Mesendoderm (in vitro differentiated cells): ENCODE measurements around the gene XIRP1.

ENCODE experiments used
- DNase-seq: peaks from one replicate; pipeline ENCODE4 v3.0.0; 2013
- H2AK5ac ChIP-seq: 2 replicates; pipeline ENCODE4 v1.6.1; 2013; ENCODE audit warnings: low read length, inconsistent platforms
- H2BK120ac ChIP-seq: 2 replicates; pipeline ENCODE4 v1.6.1; 2013; ENCODE audit warnings: low read depth, mild to moderate bottlenecking, low read length, moderate library complexity, mixed read lengths
- H2BK15ac ChIP-seq: replicated peaks from 2 replicates; pipeline ENCODE4 v1.6.1; 2013; ENCODE audit warnings: low read depth, mild to moderate bottlenecking, moderate library complexity
- H2BK5ac ChIP-seq: 2 replicates; pipeline ENCODE4 v1.6.1; 2013; ENCODE audit warnings: low read length, inconsistent platforms
- H3K18ac ChIP-seq: 2 replicates; pipeline ENCODE4 v1.6.1; 2013; ENCODE audit warnings: mild to moderate bottlenecking, low read length, mixed read lengths
- H3K23ac ChIP-seq: one replicate; pipeline ENCODE4 v1.6.1; 2013; ENCODE audit warnings: low read length
- H3K27ac ChIP-seq: 2 replicates; pipeline ENCODE4 v1.5.1; 2013; ENCODE audit warnings: low read depth, mild to moderate bottlenecking, inconsistent platforms, low read length, moderate library complexity
- H3K27me3 ChIP-seq: 2 replicates; pipeline ENCODE4 v1.6.1; 2013; ENCODE audit warnings: low read length, control low read depth, mild to moderate bottlenecking, inconsistent platforms; ENCODE audit not compliant: insufficient read depth, poor library complexity
- H3K36me3 ChIP-seq: 2 replicates; pipeline ENCODE4 v1.6.1; 2013; ENCODE audit warnings: low read length, inconsistent platforms; ENCODE audit not compliant: control insufficient read depth, insufficient read depth
- H3K4ac ChIP-seq: one replicate; pipeline ENCODE4 v1.6.1; 2013; ENCODE audit warnings: low read depth, mild to moderate bottlenecking, low read length, moderate library complexity
- H3K4me1 ChIP-seq: 2 replicates; pipeline ENCODE4 v1.6.1; 2013; ENCODE audit warnings: low read depth, low read length, inconsistent platforms; ENCODE audit not compliant: control insufficient read depth
- H3K4me2 ChIP-seq: 2 replicates; pipeline ENCODE4 v1.6.1; 2013; ENCODE audit warnings: low read length
- H3K4me3 ChIP-seq: 2 replicates; pipeline ENCODE4 v1.5.1; 2013; ENCODE audit warnings: mild to moderate bottlenecking, low read length
- H3K56ac ChIP-seq: one replicate; pipeline ENCODE4 v1.6.1; 2013; ENCODE audit warnings: low read length
- H3K79me1 ChIP-seq: 2 replicates; pipeline ENCODE4 v1.6.1; 2013; ENCODE audit warnings: low read length, inconsistent platforms
- H3K79me2 ChIP-seq: 2 replicates; pipeline ENCODE4 v1.6.1; 2013; ENCODE audit warnings: mild to moderate bottlenecking, low read length; ENCODE audit not compliant: control insufficient read depth, insufficient read depth
- H3K9ac ChIP-seq: 2 replicates; pipeline ENCODE4 v1.6.1; 2013; ENCODE audit warnings: low read length, inconsistent platforms
- H4K5ac ChIP-seq: one replicate; pipeline ENCODE4 v1.6.1; 2013; ENCODE audit warnings: low read length
- H4K8ac ChIP-seq: one replicate; pipeline ENCODE4 v1.6.1; 2013; ENCODE audit warnings: low read depth, mild to moderate bottlenecking, control low read depth, low read length, moderate library complexity
- WGBS: extraction: QIAGEN DNeasy Blood & Tissue Kit; methylation state at CpG from one replicate; pipeline ENCODE4 v1.1.7; 2013; ENCODE audit warnings: low lambda C conversion rate, missing lambda C conversion rate; ENCODE audit not compliant: insufficient coverage; ENCODE audit errors: extremely low coverage; 5-methylcytosine and 5-hydroxymethylcytosine counted together

The XIRP1 gene

GRCh38 chr3:39144748-39145380 is 47.5 kb downstream of the XIRP1 start:
- Histone ChIP-seq H3K79me2 (peaks cover 41% of the 10 kb centered on the region), H3K79me1 (peaks cover 32% of the 10 kb centered on the region), H2BK120ac (no peak overlapping the region), H3K4me3 (no peak overlapping the region), H4K5ac (no peak overlapping the region), H3K23ac (no peak overlapping the region), H3K18ac (no peak overlapping the region), H2BK15ac (no peak overlapping the region), H3K9ac (no peak overlapping the region), H2AK5ac (no peak overlapping the region), H3K27ac (no peak overlapping the region), H3K4me1 (peaks cover 26% of the 10 kb centered on the region), H3K27me3 (no peaks in the 10 kb centered on the region), H3K36me3 (peaks cover 18% of the 10 kb centered on the region), H2BK5ac (no peak overlapping the region), H3K4me2 (no peak overlapping the region), H3K4ac (no peak overlapping the region), H3K56ac (no peak overlapping the region), H4K8ac (no peak overlapping the region)
- DNase-seq: no peak
- no CpG with 5 or more reads among the region's 23 CpGs for WGBS

- no peak overlapping the region for H2BK120ac ChIP-seq
- H3K79me2 ChIP-seq: peaks cover 35% of the 10 kb centered on the region
- no peak overlapping the region for H3K4ac ChIP-seq
- H3K9ac ChIP-seq: no peak overlapping the region
- H3K4me1 ChIP-seq: peaks cover 20% of the 10 kb centered on the region
- H4K8ac ChIP-seq: no peak overlapping the region
- no peak overlapping the region for H3K18ac ChIP-seq
- H2BK5ac ChIP-seq: no peak overlapping the region
- H3K27ac ChIP-seq: no peak overlapping the region
- peaks cover 30% of the 10 kb centered on the region for H3K79me1 ChIP-seq
- no peak overlapping the region for H3K4me3 ChIP-seq
- H3K56ac ChIP-seq: no peak overlapping the region
- no peak overlapping the region for H4K5ac ChIP-seq
- no peak overlapping the region for H2BK15ac ChIP-seq
- no peak overlapping the region for H3K4me2 ChIP-seq
- WGBS: no CpG with 5 or more reads among the region's 20 CpGs
- H2AK5ac ChIP-seq: no peak overlapping the region
- no peak overlapping the region for H3K23ac ChIP-seq
- H3K27me3 ChIP-seq: no peaks in the 10 kb centered on the region
- H3K36me3 ChIP-seq: peaks cover 18% of the 10 kb centered on the region
- DNase-seq: no peak
Observed at GRCh38 chr3:39144095-39144747, 48.2 kb downstream of the XIRP1 start.

DNA sequence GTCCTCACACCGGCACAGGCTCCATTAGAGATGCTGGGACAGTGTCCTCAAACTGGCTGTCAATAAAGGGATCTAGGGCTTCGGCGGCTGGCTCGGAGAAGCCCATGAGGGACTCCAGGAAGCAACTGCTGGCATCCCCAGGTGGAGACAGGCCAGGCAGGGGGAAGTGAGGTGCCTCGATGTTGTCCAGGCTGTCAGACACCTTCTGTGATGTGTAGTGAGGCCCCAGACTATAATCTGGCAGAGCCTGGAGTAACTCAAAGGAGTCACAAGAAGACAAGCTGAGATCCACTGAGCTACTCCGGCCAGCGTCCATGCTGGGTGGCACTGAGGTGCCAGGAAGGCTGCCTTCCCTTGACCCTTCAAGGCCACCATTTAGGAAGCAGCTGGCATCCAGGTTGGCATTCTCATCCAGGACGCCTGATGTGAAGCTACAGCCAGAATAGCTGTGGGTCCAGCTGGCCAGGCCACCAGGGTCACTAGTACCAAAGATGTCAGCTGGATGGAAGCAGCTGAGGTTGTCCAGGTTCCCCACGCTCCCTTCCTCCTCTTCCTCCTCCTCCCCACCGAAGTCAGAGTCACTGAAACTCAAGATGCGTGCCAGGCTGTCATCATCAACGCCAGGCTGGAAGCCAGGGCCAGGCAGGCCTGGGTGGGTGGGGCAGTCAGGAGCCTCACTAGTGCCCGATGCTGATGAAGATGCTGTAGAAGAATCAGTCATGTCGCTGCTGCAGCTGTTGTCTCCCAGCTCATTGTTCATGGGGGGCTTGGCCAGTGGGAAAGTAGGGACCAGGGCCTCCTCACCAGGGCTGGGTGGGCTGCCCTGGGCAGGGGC is 49.1 kb downstream of the XIRP1 start:
- peaks cover 27% of the 10 kb centered on the region for H3K79me1 ChIP-seq
- H4K8ac ChIP-seq: no peak overlapping the region
- no CpG with 5 or more reads among the region's 14 CpGs for WGBS
- H3K18ac ChIP-seq: no peak overlapping the region
- H3K36me3 ChIP-seq: peaks cover 18% of the 10 kb centered on the region
- no peak overlapping the region for H3K4ac ChIP-seq
- H3K4me2 ChIP-seq: no peak overlapping the region
- H3K9ac ChIP-seq: no peak overlapping the region
- H3K27ac ChIP-seq: no peak overlapping the region
- no peak overlapping the region for H3K56ac ChIP-seq
- no peak overlapping the region for H4K5ac ChIP-seq
- H2BK120ac ChIP-seq: no peak overlapping the region
- no peak overlapping the region for H3K23ac ChIP-seq
- H2BK5ac ChIP-seq: no peak overlapping the region
- peaks cover 25% of the 10 kb centered on the region for H3K79me2 ChIP-seq
- H2BK15ac ChIP-seq: no peak overlapping the region
- H3K27me3 ChIP-seq: no peaks in the 10 kb centered on the region
- no peak for DNase-seq
- no peak overlapping the region for H2AK5ac ChIP-seq
- H3K4me1 ChIP-seq: peaks cover 10% of the 10 kb centered on the region
- H3K4me3 ChIP-seq: no peak overlapping the region

- Histone ChIP-seq H4K8ac (no peak overlapping the region), H3K4ac (no peak overlapping the region), H3K4me2 (no peak overlapping the region), H3K9ac (no peak overlapping the region), H3K4me1 (peaks cover 2% of the 10 kb centered on the region), H2BK15ac (no peak overlapping the region), H4K5ac (no peak overlapping the region), H3K36me3 (peaks cover 18% of the 10 kb centered on the region), H3K79me1 (peaks cover 20% of the 10 kb centered on the region), H2AK5ac (no peak overlapping the region), H3K79me2 (peaks cover 13% of the 10 kb centered on the region), H2BK5ac (no peak overlapping the region), H2BK120ac (no peak overlapping the region), H3K18ac (no peak overlapping the region), H3K27me3 (no peaks in the 10 kb centered on the region), H3K56ac (no peak overlapping the region), H3K27ac (no peak overlapping the region), H3K23ac (no peak overlapping the region), H3K4me3 (no peak overlapping the region)
- no CpG with 5 or more reads among the region's 5 CpGs for WGBS
- DNase-seq: no peak
Observed at GRCh38 chr3:39142067-39142466, 50.3 kb downstream of the XIRP1 start.

DNA sequence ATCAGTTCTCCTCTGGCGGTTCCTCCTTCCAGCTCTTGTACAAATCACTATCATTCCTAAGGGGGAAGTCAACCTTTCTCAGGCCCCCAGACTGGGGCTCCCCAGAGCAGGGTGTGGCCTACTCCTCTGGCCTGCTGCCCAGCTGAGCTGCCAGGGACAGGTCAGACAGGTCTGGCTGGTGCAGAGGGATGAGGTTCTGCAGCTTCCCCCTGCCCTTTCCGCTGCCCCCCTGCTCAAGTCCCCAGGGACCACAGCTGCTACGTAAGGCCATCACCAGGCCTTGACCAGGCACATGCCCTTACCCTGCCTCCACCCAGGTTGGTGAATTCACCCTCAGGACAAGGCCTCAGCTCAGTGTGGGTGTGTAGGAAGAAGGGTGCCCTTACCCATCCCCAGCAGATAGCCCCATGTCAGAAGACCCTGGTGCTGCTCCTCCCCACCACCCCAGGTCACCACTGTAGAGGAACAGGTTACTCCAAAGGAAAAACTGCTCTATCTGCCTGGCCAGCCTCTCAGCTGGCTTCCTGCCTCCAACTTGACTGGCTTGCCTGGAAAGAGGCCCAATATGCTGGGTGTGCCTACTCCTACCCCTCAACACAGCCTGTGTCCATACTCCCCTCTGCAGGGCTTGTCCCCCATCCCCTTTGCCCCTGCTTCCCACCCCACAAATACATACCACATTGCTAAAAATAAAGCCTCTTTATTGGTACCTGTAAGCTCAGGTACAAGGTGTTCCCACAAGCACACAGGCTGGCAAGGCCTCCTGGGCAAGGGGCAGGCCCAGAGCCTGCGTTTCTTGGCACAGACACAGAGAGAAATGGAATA is 51.0 kb downstream of the XIRP1 start:
- Histone ChIP-seq H4K5ac (no peak overlapping the region), H3K36me3 (peaks cover 18% of the 10 kb centered on the region), H3K79me2 (peaks cover 7% of the 10 kb centered on the region), H3K18ac (no peak overlapping the region), H2BK15ac (no peak overlapping the region), H3K9ac (no peak overlapping the region), H2BK120ac (no peak overlapping the region), H3K23ac (no peak overlapping the region), H3K56ac (no peak overlapping the region), H3K27ac (no peak overlapping the region), H3K4ac (no peak overlapping the region), H3K4me3 (no peak overlapping the region), H3K79me1 (peaks cover 15% of the 10 kb centered on the region), H3K4me2 (no peak overlapping the region), H3K4me1 (no peaks in the 10 kb centered on the region), H2BK5ac (no peak overlapping the region), H2AK5ac (no peak overlapping the region), H3K27me3 (no peaks in the 10 kb centered on the region), H4K8ac (no peak overlapping the region)
- WGBS: no CpG with 5 or more reads among the region's 4 CpGs
- DNase-seq: no peak
